Effector memory CD8-positive, alpha-beta T cell (primary cell): ENCODE results near the gene ANKRD52.

Experiments
- ATAC-seq: fragments of 150-1000 bp; cut with Tn5 transposase; replicated peaks from 2 replicates; pipeline ENCODE4 v1.10.0; 2021; ENCODE audit warnings: mild to moderate bottlenecking, moderate library complexity
- DNase-seq, 3 experiments: peaks; one replicate each; pipeline ENCODE4 v3.0.0; 2021
- H3K27ac Mint-ChIP-seq, 2 donors: one replicate each; pipeline ENCODE4 v1.8.0; 2022; ENCODE audit warnings: mild to moderate bottlenecking in 2 of 2, mixed read lengths in 2 of 2, moderate library complexity in 2 of 2
- H3K27me3 Mint-ChIP-seq, 2 donors: one replicate each; pipeline ENCODE4 v1.8.0; 2022; ENCODE audit warnings: mixed read lengths in 2 of 2
- H3K36me3 Mint-ChIP-seq: one replicate; pipeline ENCODE4 v1.8.0; 2022; ENCODE audit warnings: mild to moderate bottlenecking, moderate library complexity, mixed read lengths; ENCODE audit not compliant: insufficient read depth
- H3K4me1 Mint-ChIP-seq, 2 donors: one replicate each; pipeline ENCODE4 v1.8.0; 2022; ENCODE audit warnings: low read depth in 2 of 2, mixed read lengths in 2 of 2
- H3K4me3 Mint-ChIP-seq, 2 donors: one replicate each; pipeline ENCODE4 v1.8.0; 2022; ENCODE audit warnings: mild to moderate bottlenecking in 2 of 2, mixed read lengths in 2 of 2, moderate library complexity in 2 of 2
- H3K9me3 Mint-ChIP-seq, 2 donors: one replicate each; pipeline ENCODE4 v1.8.0; 2022; ENCODE audit warnings: mixed read lengths in 2 of 2
- total RNA-seq, 9 experiments: gene quantifications; one replicate each; lab custom pipeline; 2026; lab: John Stamatoyannopoulos, UW

The ANKRD52 gene
- total RNA-seq: 53.7 to 132 (median 63.2) reads per million in 9 experiments

- DNase-seq: peak; percentile 74 to 82 (median 76)
These were observed at the start of gene ANKRD52 for GRCh38 chr12:56258068-56258819. ANKRD52 (minus strand) TSS chr12:56258384; CDS start chr12:56258269, 115 bp downstream.

GRCh38 chr12:56307221-56307965 lies 49.2 kb upstream of the ANKRD52 start:
- ATAC-seq (no peak), DNase-seq (no peak)
- no peak overlapping the region for H3K27ac Mint-ChIP-seq
- peaks cover 0 to under 1% of the 10 kb centered on the region in 2 donors for H3K4me1 Mint-ChIP-seq
- H3K27me3 Mint-ChIP-seq: no peaks in the 10 kb centered on the region
- peaks cover 39% of the 10 kb centered on the region for H3K36me3 Mint-ChIP-seq
- no peak overlapping the region for H3K4me3 Mint-ChIP-seq
- no peaks in the 10 kb centered on the region for H3K9me3 Mint-ChIP-seq

More at GRCh38 chr12:56258068-56258819, at the start of gene ANKRD52:
- Mint-ChIP-seq H3K27ac (peak within 1 kb of the TSS; percentile 93), H3K9me3 (no peaks in the 10 kb centered on the region), H3K4me3 (peak within 1 kb of the TSS; percentile 91 to 93), H3K27me3 (no peaks in the 10 kb centered on the region), H3K4me1 (peaks cover 17 to 23% of the 10 kb centered on the region in 2 donors), H3K36me3 (peaks cover 40% of the 10 kb centered on the region)
- peak; percentile 95 for ATAC-seq

GRCh38 chr12:56304872-56305590 lies 46.8 kb upstream of the ANKRD52 start:
- Mint-ChIP-seq H3K27me3 (no peaks in the 10 kb centered on the region), H3K4me1 (peaks cover 7 to 19% of the 10 kb centered on the region in 2 donors), H3K27ac (no peak overlapping the region), H3K9me3 (no peaks in the 10 kb centered on the region), H3K4me3 (no peak overlapping the region), H3K36me3 (peaks cover 46% of the 10 kb centered on the region)
- DNase-seq (no peak), ATAC-seq (no peak)

- DNase-seq (no peak), ATAC-seq (no peak)
- Mint-ChIP-seq H3K27ac (no peak overlapping the region), H3K27me3 (no peaks in the 10 kb centered on the region), H3K4me1 (peaks cover 10 to 24% of the 10 kb centered on the region in 2 donors), H3K4me3 (no peak overlapping the region), H3K36me3 (peaks cover 48% of the 10 kb centered on the region), H3K9me3 (no peaks in the 10 kb centered on the region)
These were observed 46.1 kb upstream of the ANKRD52 start for GRCh38 chr12:56304276-56304675.

GRCh38 chr12:56300644-56301464 lies 42.7 kb upstream of the ANKRD52 start:
- ATAC-seq (no peak), DNase-seq (no peak)
- H3K27ac Mint-ChIP-seq: peak overlapping the region; percentile 97
- peak overlapping the region; percentile 95 to 97 for H3K4me3 Mint-ChIP-seq
- H3K27me3 Mint-ChIP-seq: no peaks in the 10 kb centered on the region
- peaks cover 30 to 52% of the 10 kb centered on the region in 2 donors for H3K4me1 Mint-ChIP-seq
- H3K36me3 Mint-ChIP-seq: peaks cover 37% of the 10 kb centered on the region
- no peaks in the 10 kb centered on the region for H3K9me3 Mint-ChIP-seq

GRCh38 chr12:56299853-56300643 lies 41.9 kb upstream of the ANKRD52 start, which contains the start of gene CS:
CS (minus strand) TSS chr12:56300330; CDS start chr12:56300201, 129 bp downstream.
- Mint-ChIP-seq H3K27ac (peak within 1 kb of the TSS; percentile 97), H3K27me3 (no peaks in the 10 kb centered on the region), H3K4me3 (peak within 1 kb of the TSS; percentile 95 to 97), H3K9me3 (no peaks in the 10 kb centered on the region), H3K4me1 (peaks cover 30 to 52% of the 10 kb centered on the region in 2 donors), H3K36me3 (peaks cover 40% of the 10 kb centered on the region)
- DNase-seq (peak; percentile 97 to 99 (median 98)), ATAC-seq (peak; percentile 92)

GRCh38 chr12:56299308-56299852 lies 41.2 kb upstream of the ANKRD52 start:
- ATAC-seq (no peak), DNase-seq (no peak)
- Mint-ChIP-seq H3K4me3 (peak overlapping the region; percentile 95 to 97), H3K36me3 (peaks cover 42% of the 10 kb centered on the region), H3K9me3 (no peaks in the 10 kb centered on the region), H3K27me3 (no peaks in the 10 kb centered on the region), H3K27ac (peak overlapping the region; percentile 97), H3K4me1 (peaks cover 31 to 52% of the 10 kb centered on the region in 2 donors)

- Mint-ChIP-seq H3K4me3 (peak overlapping the region; percentile 95 to 97), H3K36me3 (peaks cover 43% of the 10 kb centered on the region), H3K27me3 (no peaks in the 10 kb centered on the region), H3K27ac (peak overlapping the region; percentile 41 to 97), H3K4me1 (peaks cover 34 to 52% of the 10 kb centered on the region in 2 donors), H3K9me3 (no peaks in the 10 kb centered on the region)
- DNase-seq (no peak), ATAC-seq (no peak)
These were observed 40.6 kb upstream of the ANKRD52 start for GRCh38 chr12:56298828-56299227.

GRCh38 chr12:56297400-56297799 lies 39.2 kb upstream of the ANKRD52 start:
- Mint-ChIP-seq H3K36me3 (peaks cover 51% of the 10 kb centered on the region), H3K27me3 (no peaks in the 10 kb centered on the region), H3K27ac (peak overlapping the region in 1 of 2 donors; percentile 54), H3K4me3 (peak overlapping the region; percentile 25 to 41), H3K9me3 (no peaks in the 10 kb centered on the region), H3K4me1 (peaks cover 34 to 56% of the 10 kb centered on the region in 2 donors)
- DNase-seq (no peak), ATAC-seq (no peak)

GRCh38 chr12:56296295-56296694 lies 38.1 kb upstream of the ANKRD52 start:
- ATAC-seq (no peak), DNase-seq (no peak)
- no peaks in the 10 kb centered on the region for H3K27me3 Mint-ChIP-seq
- peaks cover 35 to 54% of the 10 kb centered on the region in 2 donors for H3K4me1 Mint-ChIP-seq
- no peaks in the 10 kb centered on the region for H3K9me3 Mint-ChIP-seq
- peak overlapping the region in 1 of 2 donors; percentile 8 for H3K4me3 Mint-ChIP-seq
- no peak overlapping the region for H3K27ac Mint-ChIP-seq
- H3K36me3 Mint-ChIP-seq: peaks cover 56% of the 10 kb centered on the region

GRCh38 chr12:56293795-56294194 lies 35.6 kb upstream of the ANKRD52 start:
- no peak for ATAC-seq

More at GRCh38 chr12:56293795-56294194, 35.6 kb upstream of the ANKRD52 start:
- H3K9me3 Mint-ChIP-seq: no peaks in the 10 kb centered on the region
- no peak overlapping the region for H3K4me3 Mint-ChIP-seq
- H3K27me3 Mint-ChIP-seq: no peaks in the 10 kb centered on the region
- peaks cover 60% of the 10 kb centered on the region for H3K36me3 Mint-ChIP-seq
- no peak for DNase-seq
- H3K27ac Mint-ChIP-seq: peak overlapping the region; percentile 15 to 25
- peaks cover 31 to 34% of the 10 kb centered on the region in 2 donors for H3K4me1 Mint-ChIP-seq
